Mononuclear cell (primary cell): ENCODE results near the gene ORC2. TPM values are rescaled to one million over a fixed set of nuclear protein-coding genes. Genes with fewer than 3 reads are reported as not detected.

Source experiments
- total RNA-seq: library from RNA; depleted of rRNA; stranded (reverse); fragments of >200 nt; gene quantifications from one replicate; pipeline ENCODE4 v1.2.3, GENCODE V29; 2012

ORC2 gene
- total RNA-seq, 1 donor, result 12.1 TPM

Other genes starting within 250 kb of the ORC2 start
- gene BZW1, start 151.8 kb downstream of the ORC2 start, total RNA-seq, result 559 TPM
- 635 TPM for gene CLK1, start 99.0 kb downstream of the ORC2 start, total RNA-seq
- gene PPIL3, start 74.6 kb downstream of the ORC2 start, total RNA-seq, result 25.9 TPM
- 8.5 TPM for gene NIF3L1, start 74.3 kb downstream of the ORC2 start, total RNA-seq
- 39.3 TPM for gene HYCC2, start 108.0 kb upstream of the ORC2 start, total RNA-seq
- gene NDUFB3, start 108.3 kb upstream of the ORC2 start, total RNA-seq, result 13.9 TPM
- gene CFLAR, start 152.5 kb upstream of the ORC2 start, total RNA-seq, result 376 TPM
- 29.7 TPM for gene CASP10, start 219.5 kb upstream of the ORC2 start, total RNA-seq